Erythroblast (primary cell): ENCODE data around the gene RAB5IF.

ENCODE experiments used
- DNase-seq, 2 experiments: peaks; one replicate each; lab custom pipeline; 2025; lab: John Stamatoyannopoulos, UW
- GATA1 ChIP-seq: IDR thresholded peaks from 2 replicates; pipeline ENCODE4 v1.6.1; 2011; ENCODE audit warnings: low read depth, mild to moderate bottlenecking, control low read depth, low read length, moderate library complexity
- POLR2A ChIP-seq: IDR thresholded peaks from 2 replicates; pipeline ENCODE4 v1.6.1; 2011; ENCODE audit warnings: mild to moderate bottlenecking, low read length

RAB5IF gene

DNA sequence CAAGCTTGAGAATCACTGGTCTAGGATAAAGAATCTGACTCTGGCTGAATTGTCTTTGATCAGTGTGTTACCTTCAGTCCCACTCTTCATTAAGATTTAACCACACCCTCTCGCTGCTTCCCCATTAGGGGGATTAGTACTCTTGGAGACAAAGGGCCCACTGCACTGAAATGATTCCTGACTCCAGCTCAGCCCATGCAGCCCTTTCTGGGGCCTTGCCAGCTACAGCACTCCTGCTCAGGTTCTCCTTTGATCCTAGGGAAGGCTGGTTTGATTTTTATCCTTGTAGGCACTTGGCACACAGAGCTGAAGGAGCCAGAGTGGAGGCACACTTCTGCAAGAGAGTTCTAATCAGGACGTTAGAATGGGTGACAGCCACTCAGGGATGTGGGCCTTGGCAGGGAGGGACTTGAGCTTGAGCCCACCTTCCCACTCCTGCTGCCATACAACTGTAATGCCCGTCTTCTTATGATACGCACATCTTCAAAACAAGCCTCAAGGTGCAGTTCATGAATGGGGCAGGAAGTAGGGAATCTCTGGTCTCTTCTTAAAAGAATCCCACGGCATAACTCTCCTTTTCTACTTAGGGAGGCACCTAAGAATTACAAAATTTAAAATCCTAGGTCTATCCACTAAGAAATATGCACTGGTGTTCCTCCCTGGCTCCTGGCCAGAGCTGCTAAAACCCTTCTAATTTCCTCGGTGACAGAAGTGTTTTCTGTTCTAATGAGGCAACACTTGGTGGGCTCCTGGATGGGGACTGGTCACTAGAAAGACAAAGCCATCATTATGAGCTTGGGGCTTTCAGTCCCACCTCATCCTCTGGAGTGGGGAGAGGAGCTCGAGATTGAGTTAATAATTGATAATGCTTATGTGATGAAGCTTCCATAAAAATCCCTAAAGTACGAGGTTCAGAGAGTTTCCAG is 41.9 kb downstream of the RAB5IF start:
- TF ChIP-seq GATA1 (no peak), POLR2A (no peak)
- DNase-seq, result no peak

- no peak for TF ChIP-seq GATA1
- TF ChIP-seq POLR2A, result no peak
- no peak for DNase-seq
Measured at GRCh38 chr20:36653456-36653855, 47.9 kb downstream of the RAB5IF start.

- TF ChIP-seq POLR2A (no peak), GATA1 (no peak)
- no peak for DNase-seq
Measured at GRCh38 chr20:36654506-36654905, 48.9 kb downstream of the RAB5IF start.

- no peak for DNase-seq
- TF ChIP-seq POLR2A (no peak), GATA1 (no peak)
Measured at GRCh38 chr20:36655004-36655403, 49.4 kb downstream of the RAB5IF start.

DNA sequence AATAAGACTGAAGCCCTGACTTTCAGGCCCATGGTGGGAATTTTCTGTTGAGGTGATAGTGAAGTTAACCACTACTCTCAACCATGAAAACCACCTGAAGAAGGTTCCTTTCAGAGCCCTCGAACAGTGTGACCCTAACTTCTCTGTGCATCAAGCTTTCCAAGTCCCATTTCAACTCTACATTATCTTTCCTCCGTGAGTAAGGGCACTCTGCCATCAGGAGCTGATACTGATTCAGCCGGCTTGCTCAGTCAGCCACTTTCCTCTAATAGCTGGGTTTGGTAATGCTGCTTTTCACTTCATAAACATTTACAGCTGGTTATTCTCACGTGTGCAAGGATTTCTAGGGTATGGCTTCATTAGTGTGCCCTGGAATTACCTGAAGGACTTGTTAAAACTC is 51.2 kb downstream of the RAB5IF start:
- DNase-seq, result no peak
- no peak for TF ChIP-seq POLR2A
- TF ChIP-seq GATA1, result no peak

GRCh38 chr20:36658300-36658699 is 52.7 kb downstream of the RAB5IF start:
- no peak for DNase-seq

More at GRCh38 chr20:36658300-36658699, 52.7 kb downstream of the RAB5IF start:
- TF ChIP-seq POLR2A (no peak), GATA1 (no peak)
